Loucy (cell line): ENCODE data around the gene SORCS1.

ENCODE experiments used
- CTCF ChIP-seq: fragments of 200-600 bp; sonication (generic); conservative IDR thresholded peaks from 2 replicates; pipeline ENCODE4 v1.5.1; 2014; ENCODE audit warnings: mild to moderate bottlenecking, antibody characterized with exemption, low read length
- EZH2phosphoT487 ChIP-seq: fragments of 200-600 bp; IDR thresholded peaks from 2 replicates; pipeline ENCODE4 v1.6.1; 2018; ENCODE audit warnings: antibody characterized with exemption, mild to moderate bottlenecking, moderate library complexity, borderline replicate concordance

GRCh38 chr10:107213861-107214260 lies 49.4 kb upstream of the SORCS1 start:
- TF ChIP-seq CTCF (no peak), EZH2phosphoT487 (no peak)
